Stimulated activated CD8-positive, alpha-beta memory T cell treated with anti-CD3 and anti-CD28 coated beads, Interleukin-4, amount 100 ng/mL, for 1 hour (primary cell): ENCODE results near the gene LIG3.
A peak's percentile ranks its signal among the peaks of the same experiment; 100 is the strongest.
"Not testable (repeated sequence)": the region's sequence is repeated elsewhere in the genome, so short reads cannot be mapped to it uniquely, and the experiment has no call there.

Experiments used
- DNase-seq, 2 donors: peaks; one replicate each; pipeline ENCODE4 v3.0.0-alpha.2; 2020; ENCODE audit warnings: low read depth in 2 of 2, low spot score in 1 of 2

LIG3 gene

DNA sequence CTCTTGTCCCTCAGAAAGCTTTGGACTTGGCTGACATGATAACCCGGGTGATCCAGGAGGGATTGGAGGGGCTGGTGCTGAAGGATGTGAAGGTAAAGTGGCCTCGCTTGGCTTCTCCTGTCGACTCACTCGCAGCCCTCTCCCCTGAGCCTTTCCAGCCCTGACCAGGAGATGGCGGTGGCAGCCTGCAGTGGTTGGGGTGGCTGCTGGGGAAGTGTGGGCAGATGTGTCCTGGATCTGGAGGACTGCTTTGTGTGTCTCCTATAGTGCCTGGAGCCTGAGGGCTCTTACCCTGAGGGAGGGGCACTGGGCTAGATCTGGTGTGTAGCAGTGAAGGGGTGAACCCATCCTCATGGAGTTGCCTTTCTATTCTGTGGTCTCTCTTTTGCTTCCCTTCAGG, 17.9 kb downstream of the LIG3 start:
- peak; percentile 35 to 64 for DNase-seq

DNA sequence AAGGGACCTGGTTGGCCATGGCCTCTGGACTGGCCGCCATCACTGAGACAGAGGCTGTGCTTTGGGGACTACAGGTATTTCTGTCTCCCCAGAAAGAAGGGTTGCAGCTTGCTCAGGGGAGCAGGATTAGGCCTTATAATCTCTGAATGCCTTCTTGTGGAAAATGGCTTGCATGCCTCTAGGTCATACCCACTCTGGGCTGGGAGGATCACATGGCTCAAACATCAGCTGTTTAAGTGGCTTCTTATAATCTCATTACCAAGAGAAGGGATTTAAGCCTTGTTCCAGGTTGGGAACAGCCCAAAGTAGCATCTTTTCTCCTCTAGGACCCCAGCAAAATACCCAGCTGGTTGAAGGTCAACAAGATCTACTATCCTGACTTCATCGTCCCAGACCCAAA, 19.1 kb downstream of the LIG3 start:
- no peak for DNase-seq

GRCh38 chr17:35000965-35001364, 20.7 kb downstream of the LIG3 start:
- not testable (repeated sequence) for DNase-seq

DNA sequence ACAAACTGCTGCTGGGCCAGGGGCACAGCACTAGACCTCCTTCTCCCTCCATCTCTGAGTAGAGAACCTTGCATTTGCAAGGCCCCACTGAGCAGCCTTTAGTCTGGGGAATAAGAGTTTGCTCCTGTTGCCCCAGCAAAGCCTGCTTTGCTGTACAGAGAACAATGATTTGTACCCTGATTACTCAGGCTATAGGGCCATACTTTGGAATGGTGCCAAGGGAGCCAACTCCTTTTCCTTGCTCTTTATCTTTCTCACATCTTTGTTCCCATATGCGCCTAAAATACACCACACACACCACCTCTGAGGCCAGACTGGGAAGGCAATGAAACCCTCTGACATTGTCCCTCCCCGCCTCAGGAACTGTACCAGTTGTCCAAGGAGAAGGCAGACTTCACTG, 21.2 kb downstream of the LIG3 start:
- DNase-seq: no peak

DNA sequence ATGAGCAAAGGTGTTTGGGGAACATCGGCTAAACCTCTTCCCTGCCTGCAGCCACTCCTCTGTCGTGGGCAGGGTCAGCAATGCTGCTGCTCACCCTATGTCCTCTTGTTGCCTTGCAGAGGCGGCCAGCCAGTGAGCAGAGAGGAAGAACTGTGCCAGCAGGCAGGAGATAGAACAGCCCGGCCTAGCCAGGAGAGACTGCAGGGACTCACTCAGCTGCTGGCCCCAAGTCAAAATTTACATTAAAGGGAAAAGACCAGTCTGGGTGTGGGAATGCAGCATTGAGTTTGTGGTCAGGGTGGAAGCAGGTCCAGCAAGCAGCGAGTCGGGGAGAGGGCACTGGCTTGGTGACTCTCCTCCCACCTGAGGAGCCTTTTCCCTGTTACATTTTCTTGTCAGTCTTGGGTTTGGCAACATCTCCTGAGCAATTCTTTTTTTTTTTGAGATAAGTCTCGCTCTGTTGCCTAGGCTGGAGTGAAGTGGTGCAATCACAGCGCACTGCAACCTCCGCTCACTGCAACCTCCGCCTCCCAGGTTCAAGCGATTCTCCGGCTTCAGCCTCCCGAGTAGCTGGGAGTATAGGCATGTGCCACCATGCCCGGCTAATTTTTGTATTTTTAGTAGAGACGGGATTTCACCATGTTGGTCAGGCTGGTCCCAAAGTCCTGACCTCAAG, 22.7 kb downstream of the LIG3 start:
- DNase-seq: no peak

GRCh38 chr17:35003778-35004177, 23.5 kb downstream of the LIG3 start:
- DNase-seq: no peak

DNA sequence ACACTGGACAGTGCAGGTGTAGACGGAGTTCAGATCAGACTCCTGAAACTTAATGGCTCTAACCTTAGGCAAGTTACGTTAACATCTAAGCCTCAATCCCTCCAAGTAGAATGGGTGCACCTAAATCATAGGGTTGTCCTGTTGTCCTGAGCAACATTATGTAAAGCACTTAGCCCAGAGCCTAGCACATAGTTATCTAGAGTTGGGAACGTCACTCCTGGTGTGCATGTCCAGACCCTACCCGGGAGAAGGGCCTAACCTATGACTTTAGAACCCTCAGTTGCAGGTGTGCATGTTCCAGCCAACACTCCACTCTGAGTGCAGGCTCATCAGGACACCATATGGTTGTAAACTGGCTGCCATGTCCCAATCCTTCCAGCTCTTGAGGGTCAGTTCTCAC, 26.0 kb downstream of the LIG3 start:
- DNase-seq: no peak

GRCh38 chr17:35006961-35007360, 26.6 kb downstream of the LIG3 start:
- no peak for DNase-seq

GRCh38 chr17:35010093-35010492, 29.8 kb downstream of the LIG3 start:
- DNase-seq: no peak

DNA sequence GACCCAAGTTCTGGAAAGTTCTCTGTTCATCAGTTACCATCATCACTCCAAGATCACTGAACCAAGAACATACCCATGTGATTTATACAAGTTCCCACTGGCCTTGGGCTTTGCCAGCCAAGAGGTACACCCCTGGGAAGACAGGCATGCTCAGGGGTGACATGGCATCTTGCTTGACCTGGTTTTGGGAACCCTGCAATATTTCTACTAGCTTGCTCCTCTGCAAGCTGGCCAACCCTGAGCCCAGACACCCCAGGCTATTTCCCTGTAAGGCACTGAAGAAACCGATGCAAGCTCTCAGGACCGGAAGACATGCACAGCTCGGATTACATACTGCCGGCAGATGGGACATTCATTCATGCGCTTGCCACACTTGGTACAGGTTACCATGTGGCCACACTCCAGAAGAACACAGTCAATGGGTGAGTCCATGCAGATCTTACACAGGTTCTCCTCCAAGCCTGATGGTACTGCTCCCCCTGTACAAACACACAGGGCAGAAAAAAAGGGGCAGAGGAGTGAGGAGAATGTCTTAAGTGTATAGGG, 31.4 kb downstream of the LIG3 start:
- DNase-seq: no peak

- no peak for DNase-seq
Observed at GRCh38 chr17:35016369-35016768, 36.1 kb downstream of the LIG3 start.

DNA sequence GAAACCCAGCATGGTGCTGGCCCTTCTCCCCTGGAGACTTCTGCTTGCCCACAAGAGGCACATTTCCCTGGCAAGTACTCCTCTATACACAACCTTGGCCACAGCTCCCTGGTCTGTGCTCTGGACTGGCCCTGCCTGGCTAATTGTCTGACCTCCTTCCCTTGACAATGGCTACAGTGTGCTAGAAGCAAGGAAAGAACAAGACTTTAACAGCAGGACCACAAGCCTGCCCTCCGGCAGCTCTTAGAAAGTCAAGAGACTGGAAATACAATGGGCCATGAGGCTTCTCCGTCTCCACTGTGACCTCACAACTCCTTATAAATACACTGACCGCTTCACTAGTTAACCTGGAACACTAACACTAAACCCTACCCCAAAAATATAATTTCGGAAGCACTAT, 36.7 kb downstream of the LIG3 start:
- no peak for DNase-seq

GRCh38 chr17:35018814-35019213, 38.5 kb downstream of the LIG3 start:
- DNase-seq: no peak

GRCh38 chr17:35019386-35020179, 39.3 kb downstream of the LIG3 start:
- DNase-seq: no peak

- DNase-seq: no peak
Observed at GRCh38 chr17:35021520-35022380, 41.4 kb downstream of the LIG3 start.

DNA sequence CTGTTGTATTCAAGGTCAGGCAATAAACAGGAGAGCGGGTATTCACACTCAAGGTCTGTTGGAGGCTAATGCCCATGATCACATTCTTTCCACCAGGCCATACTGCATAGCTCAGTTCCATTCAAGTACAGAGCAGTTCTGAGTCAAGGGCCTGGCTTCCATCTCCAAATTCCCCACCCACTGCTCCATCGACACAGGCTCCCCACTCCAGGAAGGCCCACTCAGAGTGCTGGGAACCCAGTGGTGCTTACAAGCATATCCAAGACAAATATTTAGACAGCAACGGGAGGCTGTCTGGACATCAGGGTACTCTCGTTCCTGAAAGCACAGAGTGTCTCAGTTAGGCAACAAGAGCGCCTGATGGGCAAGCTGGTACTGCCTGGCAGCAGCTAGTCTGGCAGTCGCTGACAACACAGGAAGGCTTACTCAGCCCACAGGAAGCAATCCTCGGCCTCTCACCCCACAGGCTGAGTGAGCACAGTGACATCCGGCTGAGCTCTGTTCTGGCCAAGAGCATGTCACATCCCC, 42.3 kb downstream of the LIG3 start:
- peak; percentile 49 to 63 for DNase-seq

GRCh38 chr17:35023538-35023937, 43.2 kb downstream of the LIG3 start:
- DNase-seq: no peak

GRCh38 chr17:35025541-35025940, 45.2 kb downstream of the LIG3 start:
- DNase-seq: no peak

DNA sequence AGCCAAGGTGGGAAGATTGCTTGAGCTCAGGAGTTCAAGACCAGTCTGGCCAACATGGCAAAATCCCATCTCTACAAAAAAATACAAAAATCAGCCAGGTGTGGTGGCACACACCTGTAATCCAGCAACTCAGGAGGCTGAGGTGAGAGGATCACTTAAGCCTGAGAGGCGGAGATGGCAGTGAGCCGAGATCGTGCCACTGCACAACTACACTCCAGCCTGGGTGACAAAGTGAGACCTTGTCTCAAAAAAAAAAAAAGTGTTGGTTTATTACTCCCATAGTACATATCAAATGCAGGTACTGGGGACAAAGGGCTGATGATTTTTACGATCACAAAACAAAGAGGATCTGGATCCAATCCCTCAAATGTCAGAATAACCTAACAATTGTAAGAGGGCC, 47.8 kb downstream of the LIG3 start:
- DNase-seq: not testable (repeated sequence)

DNA sequence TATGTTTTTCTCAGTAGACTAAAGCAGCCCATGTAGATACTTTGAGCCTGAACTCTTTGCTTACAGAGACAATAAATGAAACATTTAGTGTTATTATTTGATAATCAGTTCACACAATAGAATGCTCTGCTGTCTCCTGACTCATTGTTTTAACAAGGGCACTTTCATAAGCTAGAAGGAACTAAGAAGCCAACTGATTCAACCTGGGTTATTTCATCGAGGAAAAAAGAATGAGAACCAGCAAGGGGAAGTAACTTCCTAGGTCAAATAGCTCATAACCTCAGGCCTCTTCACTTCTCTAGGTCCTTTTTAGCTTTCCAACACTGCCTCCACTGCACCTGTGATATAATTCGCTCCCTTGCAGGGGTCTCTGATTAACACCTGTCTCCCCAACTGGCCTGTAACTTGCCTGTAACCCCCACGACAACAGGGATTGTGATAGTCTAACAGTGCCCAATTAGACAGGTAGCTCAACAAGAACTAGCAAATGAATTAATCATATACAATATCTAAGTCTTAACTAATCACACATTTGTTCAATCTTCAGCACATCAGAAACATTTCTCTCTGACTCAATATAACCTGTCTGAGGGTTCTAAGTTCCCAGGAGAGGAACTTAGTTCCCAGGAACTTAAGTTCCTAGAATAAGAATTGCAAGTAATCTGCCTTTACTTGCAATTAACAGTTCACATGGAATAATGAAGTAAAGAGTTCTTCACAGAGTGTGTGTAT, 48.4 kb downstream of the LIG3 start:
- DNase-seq: no peak

- DNase-seq: no peak
Observed at GRCh38 chr17:35030780-35031179, 50.5 kb downstream of the LIG3 start.
